Gastroesophageal sphincter (tissue), 3 donors: ENCODE results near the gene RBM47.

ENCODE experiments used
- CTCF ChIP-seq, 4 experiments: fragments of 200-600 bp in 2 of 4; fragments of 450-650 bp in 2 of 4; sonication (generic) in 1 of 4; IDR thresholded peaks; one replicate each; pipeline ENCODE4 v1.5.1; 2017 to 2019; ENCODE audit warnings: antibody characterized with exemption in 4 of 4, mild to moderate bottlenecking in 2 of 4, moderate library complexity in 2 of 4
- EP300 ChIP-seq: sonication (generic); formaldehyde crosslinking; IDR thresholded peaks from one replicate; pipeline ENCODE4 v1.6.1; 2017; ENCODE audit warnings: antibody characterized with exemption, mild to moderate bottlenecking
- POLR2A ChIP-seq, 2 donors: fragments of 450-650 bp; IDR thresholded peaks; one replicate each; pipeline ENCODE4 v1.6.1; 2017; ENCODE audit warnings: antibody characterized with exemption in 2 of 2, mild to moderate bottlenecking in 2 of 2, moderate library complexity in 1 of 2
- POLR2AphosphoS5 ChIP-seq: sonication (generic); formaldehyde crosslinking; IDR thresholded peaks from one replicate; pipeline ENCODE4 v1.6.1; 2017; ENCODE audit warnings: antibody characterized with exemption

- TF ChIP-seq CTCF (IDR thresholded peaks at IDR 0.05), result no peak
- TF ChIP-seq EP300, result no peak
- TF ChIP-seq POLR2A (IDR thresholded peaks at IDR 0.05), result no peak
- TF ChIP-seq POLR2AphosphoS5, result no peak
These were observed 26.7 kb upstream of the RBM47 start for GRCh38 chr4:40656201-40656863.
